GM23338 (cell line): Measurements from ENCODE around the gene UBXN7. TPM values are rescaled to one million over a fixed set of nuclear protein-coding genes. Genes with fewer than 3 reads are reported as not detected.

Source experiments
- CTCF ChIP-seq, 2 experiments: fragments of 200-600 bp in 1 of 2; sonication (generic) in 1 of 2; conservative IDR thresholded peaks; 2 replicates each; pipeline versions ENCODE4 v1.5.1 to v1.6.1; 2016 to 2017; ENCODE audit warnings: antibody characterized with exemption in 2 of 2, low read depth in 2 of 2, mild to moderate bottlenecking in 2 of 2, moderate library complexity in 1 of 2
- EZH2phosphoT487 ChIP-seq: fragments of 200-600 bp; sonication (generic); IDR thresholded peaks from one replicate; pipeline ENCODE4 v1.8.1; 2018; ENCODE audit warnings: antibody characterized with exemption; ENCODE audit not compliant: unreplicated experiment
- REST ChIP-seq: IDR thresholded peaks from one replicate; pipeline ENCODE4 v1.6.1; 2018; ENCODE audit warnings: antibody characterized with exemption; ENCODE audit not compliant: unreplicated experiment
- STAT1 ChIP-seq: IDR thresholded peaks from one replicate; pipeline ENCODE4 v1.6.1; 2016; ENCODE audit warnings: antibody characterized with exemption; ENCODE audit not compliant: unreplicated experiment
- ZNF462 ChIP-seq: fragments of 250-450 bp; sonication (Bioruptor Pico); IDR thresholded peaks from 2 replicates; pipeline ENCODE4 v1.5.0; 2020; ENCODE audit warnings: mild to moderate bottlenecking, moderate library complexity
- polyA plus RNA-seq: library from polyadenylated mRNA; unstranded; fragments of >200 nt; fragmentation: Nextera tagmentation; extraction: Ambion mirVana; gene quantifications from 2 replicates; pipeline ENCODE4 v1.2.1, GENCODE V29; 2016
- total RNA-seq: library from RNA; depleted of rRNA; stranded (reverse); fragments of >200 nt; shearing (Covaris generic); gene quantifications from 2 replicates; pipeline ENCODE4 v1.2.3, GENCODE V29; 2014

Gene UBXN7
- total and polyA plus RNA-seq, 2 experiments from 2014 or later = 37.9 to 46.2 TPM

- no peak for TF ChIP-seq ZNF462 (CRISPR knock-in tag)
- TF ChIP-seq REST = no peak
- TF ChIP-seq EZH2phosphoT487 = no peak
- TF ChIP-seq CTCF (conservative IDR thresholded peaks at IDR 0.05; ENCODE audit: low read depth in 2 of 2) = no peak
- no peak for TF ChIP-seq STAT1
Measured at GRCh38 chr3:196326936-196327335, 105.3 kb downstream of the UBXN7 start (continued).
